ENCODE results near the gene CHAF1A.

Gene CHAF1A

DNA sequence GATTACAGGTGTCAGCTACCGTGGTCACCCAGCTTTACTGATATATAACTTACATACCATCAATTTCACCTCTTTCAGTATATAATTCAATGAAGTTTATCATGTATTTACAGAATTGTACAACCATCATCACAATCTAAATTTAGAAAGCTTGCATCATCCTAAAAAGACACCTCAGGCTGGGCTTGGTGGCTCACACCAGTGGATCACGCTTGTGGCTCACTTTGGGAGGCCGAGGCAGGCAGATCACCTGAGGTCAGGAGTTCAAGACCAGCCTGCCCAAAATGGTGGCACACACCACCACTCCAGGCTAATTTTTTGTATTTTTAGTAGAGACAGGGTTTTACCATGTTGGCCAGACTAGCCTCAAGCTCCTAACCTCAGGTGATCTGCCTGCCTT lies 65.4 kb downstream of the CHAF1A start:
- Histone ChIP-seq H4K20me1 (ENCODE audit: control insufficient read depth, insufficient read depth, low read depth, low read length) (no peaks in the 10 kb centered on the region), H3K9me3 (ENCODE audit: control insufficient read depth, insufficient read depth, low read length) (no peaks in the 10 kb centered on the region), H3K4me3 (ENCODE audit: low read length) (no peak overlapping the region), H3F3A (ENCODE audit: control insufficient read depth, insufficient read depth) (peaks cover 9% of the 10 kb centered on the region), H3K9me2 (replicated peaks; ENCODE audit: control insufficient read depth, low read length) (no peaks in the 10 kb centered on the region), H3K27me3 (ENCODE audit: control insufficient read depth, low read length) (no peaks in the 10 kb centered on the region), H3K36me3 (ENCODE audit: control insufficient read depth, low read length) (no peaks in the 10 kb centered on the region), H3K27ac (ENCODE audit: low read depth, low read length) (no peak overlapping the region), H3K79me2 (ENCODE audit: control insufficient read depth, low read length) (peaks cover 5% of the 10 kb centered on the region), H3K4me1 (ENCODE audit: control insufficient read depth, low read length) (peaks cover 10% of the 10 kb centered on the region), H3K4me2 (ENCODE audit: low read length) (no peak overlapping the region)
- no peak for TF ChIP-seq CTCF (IDR thresholded peaks at IDR 0.05; ENCODE audit: low read depth, low read length, poor library complexity, severe bottlenecking)
- TF ChIP-seq EZH2phosphoT487 (IDR thresholded peaks at IDR 0.05; ENCODE audit: borderline replicate concordance, low read length), result no peak

- TF ChIP-seq EZH2phosphoT487 (IDR thresholded peaks at IDR 0.05; ENCODE audit: borderline replicate concordance, low read length), result no peak
- TF ChIP-seq CTCF (IDR thresholded peaks at IDR 0.05; ENCODE audit: low read depth, low read length, poor library complexity, severe bottlenecking), result no peak
- no peaks in the 10 kb centered on the region for H3K9me3 ChIP-seq (ENCODE audit: control insufficient read depth, insufficient read depth, low read length)
- H3F3A ChIP-seq (ENCODE audit: control insufficient read depth, insufficient read depth), result peaks cover 9% of the 10 kb centered on the region
- H3K9me2 ChIP-seq (replicated peaks; ENCODE audit: control insufficient read depth, low read length), result no peaks in the 10 kb centered on the region
- H3K4me1 ChIP-seq (ENCODE audit: control insufficient read depth, low read length), result peaks cover 29% of the 10 kb centered on the region
- H3K4me2 ChIP-seq (ENCODE audit: low read length), result peak overlapping the region; percentile 74
- H3K36me3 ChIP-seq (ENCODE audit: control insufficient read depth, low read length), result peaks cover 11% of the 10 kb centered on the region
- peak overlapping the region; percentile 82 for H3K4me3 ChIP-seq (ENCODE audit: low read length)
- H4K20me1 ChIP-seq (ENCODE audit: control insufficient read depth, insufficient read depth, low read depth, low read length), result no peaks in the 10 kb centered on the region
- H3K27me3 ChIP-seq (ENCODE audit: control insufficient read depth, low read length), result no peaks in the 10 kb centered on the region
- peaks cover 33% of the 10 kb centered on the region for H3K79me2 ChIP-seq (ENCODE audit: control insufficient read depth, low read length)
- H3K27ac ChIP-seq (ENCODE audit: low read depth, low read length), result peak overlapping the region; percentile 91
These were observed 69.1 kb downstream of the CHAF1A start for GRCh38 chr19:4471403-4472173.

DNA sequence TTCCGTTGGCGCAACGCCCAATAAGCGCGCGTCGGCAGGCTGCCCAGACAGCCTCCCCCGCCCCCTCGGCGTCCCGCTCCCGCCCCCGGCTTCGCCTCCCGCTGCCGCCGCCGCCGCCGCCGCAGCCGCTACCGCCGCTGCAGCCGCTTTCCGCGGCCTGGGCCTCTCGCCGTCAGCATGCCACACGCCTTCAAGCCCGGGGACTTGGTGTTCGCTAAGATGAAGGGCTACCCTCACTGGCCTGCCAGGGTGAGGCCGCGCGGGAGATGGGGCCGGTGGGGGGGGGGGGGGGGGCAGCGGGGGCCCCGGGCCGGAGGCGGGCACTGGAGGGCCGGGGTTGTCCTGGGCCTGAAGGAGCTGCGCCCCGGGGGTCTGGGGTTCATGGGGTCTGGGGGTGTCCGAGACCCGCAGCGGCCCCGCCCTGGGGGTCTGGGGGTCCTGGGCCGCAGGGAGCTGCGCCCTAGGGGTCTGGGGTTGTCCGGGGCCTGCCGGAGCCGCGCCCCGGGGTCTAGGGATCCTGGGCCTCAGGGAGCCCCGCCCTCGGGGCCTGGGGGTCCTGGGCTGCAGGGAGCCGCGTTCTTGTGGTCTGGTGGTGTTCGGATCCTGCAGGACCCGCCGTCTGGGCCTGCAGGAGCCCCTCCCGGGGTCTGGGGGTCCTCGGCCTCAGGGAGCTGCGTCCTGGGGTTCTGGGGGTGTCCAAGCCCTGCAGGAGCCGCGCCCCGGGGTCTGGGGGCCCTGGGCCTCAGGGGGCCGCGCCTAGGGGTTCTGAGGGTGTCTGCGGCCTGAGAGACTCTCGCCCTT lies 69.9 kb downstream of the CHAF1A start, which contains the start of gene HDGFL2:
Gene HDGFL2 (plus strand): TSS at position 124 of the 801 bp plus-strand sequence. CDS start 54 bp downstream, at position 178.
- no peak for TF ChIP-seq EZH2phosphoT487 (IDR thresholded peaks at IDR 0.05; ENCODE audit: borderline replicate concordance, low read length)
- TF ChIP-seq CTCF (IDR thresholded peaks at IDR 0.05; ENCODE audit: low read depth, low read length, poor library complexity, severe bottlenecking), result no peak
- H3K36me3 ChIP-seq (ENCODE audit: control insufficient read depth, low read length), result peaks cover 19% of the 10 kb centered on the region
- H3K27ac ChIP-seq (ENCODE audit: low read depth, low read length), result peak within 1 kb of the TSS; percentile 91
- peak within 1 kb of the TSS; percentile 82 for H3K4me3 ChIP-seq (ENCODE audit: low read length)
- H3K9me2 ChIP-seq (replicated peaks; ENCODE audit: control insufficient read depth, low read length), result no peaks in the 10 kb centered on the region
- no peaks in the 10 kb centered on the region for H4K20me1 ChIP-seq (ENCODE audit: control insufficient read depth, insufficient read depth, low read depth, low read length)
- H3F3A ChIP-seq (ENCODE audit: control insufficient read depth, insufficient read depth), result peaks cover 9% of the 10 kb centered on the region
- H3K9me3 ChIP-seq (ENCODE audit: control insufficient read depth, insufficient read depth, low read length), result no peaks in the 10 kb centered on the region
- peaks cover 29% of the 10 kb centered on the region for H3K4me1 ChIP-seq (ENCODE audit: control insufficient read depth, low read length)
- peak within 1 kb of the TSS; percentile 74 for H3K4me2 ChIP-seq (ENCODE audit: low read length)
- H3K27me3 ChIP-seq (ENCODE audit: control insufficient read depth, low read length), result no peaks in the 10 kb centered on the region
- peaks cover 33% of the 10 kb centered on the region for H3K79me2 ChIP-seq (ENCODE audit: control insufficient read depth, low read length)
